HEK293 (cell line): ENCODE measurements around the gene ATXN7.
A peak's percentile ranks its signal among the peaks of the same experiment; 100 is the strongest.

Experiments
- CTCF ChIP-seq: fragments of 450-650 bp; formaldehyde crosslinking; IDR thresholded peaks from 2 replicates; pipeline ENCODE4 v1.5.1; 2016; ENCODE audit warnings: missing biosample characterization, missing genetic modification characterization
- PRDM10 ChIP-seq: fragments of 450-650 bp; formaldehyde crosslinking; IDR thresholded peaks from 2 replicates; pipeline ENCODE4 v1.5.1; 2016; ENCODE audit warnings: missing biosample characterization, missing genetic modification characterization
- ZBTB7A ChIP-seq: fragments of 450-650 bp; formaldehyde crosslinking; IDR thresholded peaks from 2 replicates; pipeline ENCODE4 v1.5.1; 2016; ENCODE audit warnings: low read depth, missing biosample characterization, missing genetic modification characterization
- ZNF112 ChIP-seq: fragments of 450-650 bp; formaldehyde crosslinking; IDR thresholded peaks from 2 replicates; pipeline ENCODE4 v1.5.0; 2017; ENCODE audit warnings: missing biosample characterization, missing genetic modification characterization
- ZNF335 ChIP-seq: fragments of 450-650 bp; formaldehyde crosslinking; conservative IDR thresholded peaks from 2 replicates; pipeline ENCODE4 v1.5.1; 2016; ENCODE audit warnings: missing biosample characterization, missing genetic modification characterization
- ZNF510 ChIP-seq: fragments of 450-650 bp; formaldehyde crosslinking; IDR thresholded peaks from 2 replicates; pipeline ENCODE4 v1.5.1; 2018; ENCODE audit warnings: mild to moderate bottlenecking, missing genetic modification characterization, missing biosample characterization; ENCODE audit not compliant: insufficient replicate concordance
- ZNF580 ChIP-seq: fragments of 450-650 bp; formaldehyde crosslinking; IDR thresholded peaks from 2 replicates; pipeline ENCODE4 v1.5.1; 2016; ENCODE audit warnings: missing biosample characterization, missing genetic modification characterization
- ZNF704 ChIP-seq: fragments of 450-650 bp; formaldehyde crosslinking; IDR thresholded peaks from 2 replicates; pipeline ENCODE4 v1.5.1; 2016; ENCODE audit warnings: missing biosample characterization, missing genetic modification characterization

GRCh38 chr3:63966871-63967270 lies 103.2 kb downstream of the ATXN7 start:
- TF ChIP-seq ZBTB7A (tag by site-specific recombination), result no peak
- no peak for TF ChIP-seq ZNF335 (tag by site-specific recombination)
- no peak for TF ChIP-seq ZNF704 (tag by site-specific recombination)
- 0 out of 2 replicates have a peak, but pooled peaks have one; percentile 14 for TF ChIP-seq PRDM10 (tag by site-specific recombination)
- TF ChIP-seq ZNF580 (tag by site-specific recombination), result no peak
- TF ChIP-seq CTCF (tag by site-specific recombination), result no peak
- no peak for TF ChIP-seq ZNF510
- no peak for TF ChIP-seq ZNF112 (tag by site-specific recombination)
